HL-60 (cell line): ENCODE results near the gene CCAR1.
"Not testable (repeated sequence)": the region's sequence is repeated elsewhere in the genome, so short reads cannot be mapped to it uniquely, and the experiment has no call there.

Experiments
- DNase-seq, 2 experiments: peaks; one replicate each; pipeline ENCODE4 v3.0.0-alpha.2; 2010 to 2020; ENCODE audit warnings: low read depth in 1 of 2, low spot score in 1 of 2
- H3K27ac ChIP-seq: fragments of 250-450 bp; sonication (Bioruptor Pico); replicated peaks from 2 replicates; pipeline ENCODE4 v1.5.1; 2020; ENCODE audit warnings: mild to moderate bottlenecking, moderate library complexity
- H3K27me3 ChIP-seq: fragments of 250-450 bp; sonication (Bioruptor Pico); 2 replicates; pipeline ENCODE4 v1.5.1; 2021; ENCODE audit warnings: mild to moderate bottlenecking, moderate library complexity; ENCODE audit not compliant: insufficient read depth, poor library complexity, severe bottlenecking
- H3K4me3 ChIP-seq: replicated peaks from 2 replicates; pipeline ENCODE4 v1.5.1; 2011; ENCODE audit warnings: mild to moderate bottlenecking, control low read depth, low read length; ENCODE audit not compliant: insufficient read depth
- CTCF ChIP-seq: IDR thresholded peaks from one replicate; pipeline ENCODE4 v1.5.1; 2011; ENCODE audit warnings: low read length, control low read depth, inconsistent platforms; ENCODE audit not compliant: insufficient read depth
- GABPA ChIP-seq: IDR thresholded peaks from 2 replicates; pipeline ENCODE4 v1.6.1; 2012; ENCODE audit warnings: low read depth
- POLR2AphosphoS5 ChIP-seq: IDR thresholded peaks from 2 replicates; pipeline ENCODE4 v1.6.1; 2012; ENCODE audit warnings: low read depth
- REST ChIP-seq: IDR thresholded peaks from 2 replicates; pipeline ENCODE4 v1.6.1; 2012; ENCODE audit warnings: low read depth; ENCODE audit not compliant: insufficient replicate concordance
- SPI1 ChIP-seq: IDR thresholded peaks from 2 replicates; pipeline ENCODE4 v1.6.1; 2012; ENCODE audit warnings: low read depth, mild to moderate bottlenecking, borderline replicate concordance

Gene CCAR1

GRCh38 chr10:68735119-68735518 is 14.1 kb downstream of the CCAR1 start:
- no peak for DNase-seq
- no peak overlapping the region for H3K4me3 ChIP-seq
- no peaks in the 10 kb centered on the region for H3K27me3 ChIP-seq
- TF ChIP-seq POLR2AphosphoS5 (no peak), SPI1 (no peak), GABPA (no peak), CTCF (no peak), REST (no peak)
- H3K27ac ChIP-seq = no peak overlapping the region

GRCh38 chr10:68735739-68736138 is 14.7 kb downstream of the CCAR1 start:
- not testable (repeated sequence) for H3K27ac ChIP-seq, DNase-seq, H3K4me3 ChIP-seq, H3K27me3 ChIP-seq

- not testable (repeated sequence) for DNase-seq, H3K27me3 ChIP-seq, H3K27ac ChIP-seq, H3K4me3 ChIP-seq
Measured at GRCh38 chr10:68740676-68741075, 19.6 kb downstream of the CCAR1 start.

GRCh38 chr10:68742397-68742796 is 21.4 kb downstream of the CCAR1 start:
- Histone ChIP-seq H3K27ac (no peak overlapping the region), H3K4me3 (no peak overlapping the region), H3K27me3 (no peaks in the 10 kb centered on the region)
- no peak for DNase-seq
- TF ChIP-seq POLR2AphosphoS5 (no peak), CTCF (no peak)

- Histone ChIP-seq H3K27me3 (no peaks in the 10 kb centered on the region), H3K27ac (no peak overlapping the region), H3K4me3 (no peak overlapping the region)
- DNase-seq = no peak
- TF ChIP-seq GABPA (no peak), REST (no peak), CTCF (no peak), SPI1 (no peak), POLR2AphosphoS5 (no peak)
Measured at GRCh38 chr10:68752711-68753350, 31.8 kb downstream of the CCAR1 start.
